ENCODE data around the gene NEUROD2.

The NEUROD2 gene

DNA sequence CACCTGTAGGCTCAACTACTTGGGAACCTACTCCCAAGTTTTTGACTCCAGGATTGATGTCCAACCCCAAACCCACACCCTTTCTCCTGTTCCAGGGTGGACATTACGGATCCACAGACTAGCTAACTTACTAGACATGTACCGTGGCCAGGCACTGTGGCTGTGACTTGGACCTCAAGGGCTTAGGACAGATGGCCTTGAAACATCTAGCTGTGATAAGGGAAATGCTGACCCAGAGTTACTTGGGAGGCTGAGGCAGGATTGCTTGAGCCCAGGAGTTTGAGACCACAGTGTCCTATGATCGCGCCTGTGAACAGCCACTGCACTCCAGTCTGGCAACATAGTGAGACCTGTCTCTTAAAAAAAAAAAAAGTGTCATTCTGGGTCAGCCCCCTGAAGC, 33.4 kb upstream of the NEUROD2 start:
- TF ChIP-seq, protein P1, sequence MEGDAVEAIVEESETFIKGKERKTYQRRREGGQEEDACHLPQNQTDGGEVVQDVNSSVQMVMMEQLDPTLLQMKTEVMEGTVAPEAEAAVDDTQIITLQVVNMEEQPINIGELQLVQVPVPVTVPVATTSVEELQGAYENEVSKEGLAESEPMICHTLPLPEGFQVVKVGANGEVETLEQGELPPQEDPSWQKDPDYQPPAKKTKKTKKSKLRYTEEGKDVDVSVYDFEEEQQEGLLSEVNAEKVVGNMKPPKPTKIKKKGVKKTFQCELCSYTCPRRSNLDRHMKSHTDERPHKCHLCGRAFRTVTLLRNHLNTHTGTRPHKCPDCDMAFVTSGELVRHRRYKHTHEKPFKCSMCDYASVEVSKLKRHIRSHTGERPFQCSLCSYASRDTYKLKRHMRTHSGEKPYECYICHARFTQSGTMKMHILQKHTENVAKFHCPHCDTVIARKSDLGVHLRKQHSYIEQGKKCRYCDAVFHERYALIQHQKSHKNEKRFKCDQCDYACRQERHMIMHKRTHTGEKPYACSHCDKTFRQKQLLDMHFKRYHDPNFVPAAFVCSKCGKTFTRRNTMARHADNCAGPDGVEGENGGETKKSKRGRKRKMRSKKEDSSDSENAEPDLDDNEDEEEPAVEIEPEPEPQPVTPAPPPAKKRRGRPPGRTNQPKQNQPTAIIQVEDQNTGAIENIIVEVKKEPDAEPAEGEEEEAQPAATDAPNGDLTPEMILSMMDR (IDR thresholded peaks at IDR 0.05; ENCODE audit: borderline replicate concordance, insufficient read depth, low read depth, low read length), result no peak
- H3K4me3 ChIP-seq (ENCODE audit: low read depth, low read length), result no peak overlapping the region

DNA sequence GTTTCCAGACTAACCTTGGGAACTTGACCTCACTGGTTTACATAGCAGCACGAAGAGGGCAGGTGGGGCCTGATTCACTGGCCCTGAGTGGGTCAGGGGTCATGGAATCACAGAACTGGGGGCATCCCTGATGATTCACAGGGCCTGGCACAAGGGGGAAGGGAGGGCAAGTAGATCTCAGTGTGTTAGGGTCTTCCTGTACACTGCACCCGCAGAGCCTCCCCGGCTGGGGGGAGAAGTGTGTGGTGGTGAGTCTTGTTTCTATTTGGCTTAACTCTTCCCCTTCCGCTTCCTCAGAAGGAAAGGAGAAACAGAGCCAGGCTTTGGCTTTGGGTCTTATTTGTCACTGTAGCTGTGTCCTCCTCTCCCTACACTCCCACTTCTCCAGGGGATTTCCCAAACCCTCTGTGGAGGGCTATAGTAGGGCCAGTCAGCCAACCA, 32.9 kb upstream of the NEUROD2 start:
- TF ChIP-seq, protein P1 (IDR thresholded peaks at IDR 0.05; ENCODE audit: borderline replicate concordance, insufficient read depth, low read depth, low read length), result no peak
- H3K4me3 ChIP-seq (ENCODE audit: low read depth, low read length), result no peak overlapping the region

DNA sequence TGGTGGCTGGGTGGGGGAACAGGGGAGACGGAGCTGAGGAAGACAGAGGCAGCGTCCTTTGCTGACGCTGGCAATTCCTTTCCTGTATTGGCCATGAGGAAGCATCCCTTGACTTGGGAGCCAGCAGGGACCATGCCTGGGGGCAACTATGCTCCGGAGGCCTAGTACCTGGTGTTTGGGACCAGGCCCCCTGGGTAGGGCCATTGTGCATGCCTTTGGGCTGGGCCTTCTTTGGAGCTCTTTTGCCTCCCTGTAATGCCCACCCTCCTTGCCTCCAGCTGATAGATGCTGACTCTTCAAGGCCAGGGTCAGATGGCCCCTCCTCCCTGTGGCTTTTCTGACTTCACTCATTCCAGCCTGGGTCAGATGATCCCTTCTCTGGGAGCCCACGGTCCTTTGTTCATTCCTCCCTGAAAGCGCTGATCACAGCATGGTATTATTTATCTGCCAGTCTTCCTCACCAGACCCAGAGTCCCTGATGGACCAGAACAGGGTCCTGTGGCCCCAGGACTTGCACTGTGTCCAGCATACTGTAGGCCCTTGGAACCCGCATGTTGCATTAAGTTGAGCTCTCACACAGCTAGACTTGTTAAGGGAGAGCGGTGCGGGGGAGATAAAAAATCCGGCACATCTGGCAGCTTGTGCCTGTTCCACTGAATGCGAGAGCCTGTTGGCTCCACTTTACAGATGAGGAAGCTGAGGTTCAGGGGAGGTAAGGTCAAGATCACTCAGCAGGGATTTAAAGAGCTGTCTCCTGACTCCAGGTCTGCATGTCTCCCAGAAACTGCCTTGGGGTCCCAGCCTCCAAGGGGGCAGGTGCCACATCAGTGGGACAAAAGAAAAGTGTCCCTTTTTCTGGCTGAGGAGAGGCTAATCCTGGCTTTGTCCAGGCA, 32.1 kb upstream of the NEUROD2 start:
- H3K4me3 ChIP-seq (ENCODE audit: low read depth, low read length), result no peak overlapping the region
- TF ChIP-seq, protein P1 (IDR thresholded peaks at IDR 0.05; ENCODE audit: borderline replicate concordance, insufficient read depth, low read depth, low read length), result no peak

DNA sequence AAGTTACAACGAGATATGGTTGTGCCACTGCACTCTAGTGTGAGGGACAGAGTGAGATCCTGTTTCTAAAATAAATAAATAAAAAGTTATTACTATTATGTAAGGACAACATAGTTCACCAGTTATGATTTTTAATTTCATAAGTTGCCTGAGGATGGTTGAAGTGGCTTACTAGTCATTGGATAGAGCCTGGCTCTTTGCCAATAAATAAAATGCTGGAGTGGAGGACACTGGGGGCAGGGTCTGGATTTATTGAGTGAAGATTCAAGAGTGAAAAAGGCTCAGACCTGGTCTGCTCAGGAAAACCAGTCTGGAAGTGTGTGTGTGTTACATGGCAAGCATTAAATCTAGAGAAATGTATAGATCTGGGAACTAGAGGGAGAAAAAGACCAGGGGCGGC, 31.3 kb upstream of the NEUROD2 start:
- H3K4me3 ChIP-seq (ENCODE audit: low read depth, low read length), result no peak overlapping the region
- TF ChIP-seq, protein P1 (IDR thresholded peaks at IDR 0.05; ENCODE audit: borderline replicate concordance, insufficient read depth, low read depth, low read length), result no peak

DNA sequence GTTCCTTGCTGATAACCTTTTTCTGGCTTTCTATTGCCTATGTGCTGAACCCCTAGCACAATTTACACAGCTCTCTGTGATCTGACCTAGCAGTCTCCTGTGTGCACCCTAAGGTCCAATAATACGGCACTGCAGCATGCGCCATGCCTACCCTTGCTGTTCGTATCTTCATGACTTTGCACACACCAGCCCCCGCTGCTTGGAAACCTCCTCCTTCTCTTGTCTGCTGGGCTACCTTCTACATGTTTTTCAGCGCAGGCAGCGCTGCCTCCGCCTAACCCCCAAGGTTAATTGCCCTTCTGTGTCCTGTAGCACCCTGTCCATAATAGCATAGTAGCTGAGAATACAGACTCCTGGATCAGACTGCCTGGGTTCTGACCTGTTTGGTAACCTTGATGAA, 30.6 kb upstream of the NEUROD2 start:
- peak overlapping the region; percentile 84 for H3K4me3 ChIP-seq (ENCODE audit: low read depth, low read length)
- TF ChIP-seq, protein P1 (IDR thresholded peaks at IDR 0.05; ENCODE audit: borderline replicate concordance, insufficient read depth, low read depth, low read length), result no peak

DNA sequence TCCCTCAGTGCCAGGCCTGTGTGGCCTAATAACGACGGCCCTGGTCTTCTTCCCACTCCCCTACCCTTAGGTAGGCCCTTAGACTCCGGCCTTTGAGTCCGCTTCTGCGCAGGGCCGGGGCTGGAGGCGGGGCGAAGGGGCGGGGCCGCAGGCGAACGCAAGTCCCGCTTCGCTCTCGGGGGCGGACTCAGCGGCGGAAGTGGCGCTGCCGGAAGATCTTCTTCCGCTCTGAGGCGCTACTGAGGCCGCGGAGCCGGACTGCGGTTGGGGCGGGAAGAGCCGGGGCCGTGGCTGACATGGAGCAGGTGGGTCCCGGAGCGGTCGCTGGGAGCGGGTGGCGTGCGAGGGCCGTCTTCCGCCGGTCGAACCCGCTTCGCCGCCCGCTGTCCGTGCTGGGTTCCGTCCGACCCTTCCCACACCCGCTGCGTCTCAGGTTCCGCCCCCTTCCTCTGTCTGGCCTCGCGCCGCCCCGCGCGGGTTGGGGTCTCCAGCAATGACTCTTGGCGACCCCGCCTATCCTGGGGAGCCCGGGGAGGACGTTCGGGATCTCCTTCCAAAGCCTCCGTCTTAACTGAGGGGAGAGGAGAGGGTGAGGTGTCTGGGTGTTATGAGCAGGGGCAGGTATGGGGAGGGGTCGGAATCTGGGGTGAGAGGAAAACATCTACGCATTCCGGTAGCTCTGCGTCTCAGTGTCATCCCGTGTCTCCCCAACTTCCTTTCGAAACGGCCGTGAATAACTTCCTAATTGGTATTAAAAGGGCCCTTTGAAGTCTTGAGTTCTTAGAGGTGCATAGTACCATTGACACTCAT, 29.4 kb upstream of the NEUROD2 start, which contains the start of gene STARD3:
Gene STARD3, plus strand, starts transcription at position 218 of the 810 bp plus-strand sequence. CDS start 16,388 bp downstream, outside the sequence.
- peak within 1 kb of the TSS; percentile 84 for H3K4me3 ChIP-seq (ENCODE audit: low read depth, low read length)
- TF ChIP-seq, protein P1 (IDR thresholded peaks at IDR 0.05; ENCODE audit: borderline replicate concordance, insufficient read depth, low read depth, low read length), result 0 out of 2 replicates have a peak, but pooled peaks have one; percentile 7

Measured in GM12875 (cell line).